Keratinocyte (primary cell): ENCODE measurements around the gene KDM4F. TPM values are rescaled to one million over a fixed set of nuclear protein-coding genes. Genes with fewer than 3 reads are reported as not detected.
A peak's percentile ranks its signal among the peaks of the same experiment; 100 is the strongest.

Experiments used
- DNase-seq: peaks from one replicate; pipeline ENCODE4 v3.0.0-alpha.2; 2011; ENCODE audit warnings: low read depth, missing footprints, low spot score
- FAIRE-seq: peaks from 2 replicates; lab custom pipeline; 2011; peaks lifted over from hg19 to GRCh38; lab: Jason Lieb, UNC
- H2AFZ ChIP-seq: 2 replicates; pipeline ENCODE4 v1.6.0; 2012; ENCODE audit warnings: low read length, control low read depth, inconsistent platforms; ENCODE audit not compliant: control insufficient read depth
- H3K27ac ChIP-seq: 2 replicates; pipeline ENCODE4 v1.5.1; 2011; ENCODE audit warnings: low read length; ENCODE audit not compliant: control insufficient read depth, insufficient read depth
- H3K27me3 ChIP-seq: 3 replicates; pipeline ENCODE4 v1.6.0; 2011; ENCODE audit warnings: low read length; ENCODE audit not compliant: control insufficient read depth, insufficient read depth; ENCODE audit errors: extremely low read depth
- H3K36me3 ChIP-seq, 2 experiments: 2 replicates in 1 of 2; 3 replicates in 1 of 2; pipeline ENCODE4 v1.5.1; 2011; ENCODE audit warnings: low read length in 2 of 2, mild to moderate bottlenecking in 1 of 2; ENCODE audit not compliant: control insufficient read depth in 2 of 2, insufficient read depth in 2 of 2; ENCODE audit errors: extremely low read depth in 1 of 2
- H3K4me1 ChIP-seq: 3 replicates; pipeline ENCODE4 v1.5.1; 2011; ENCODE audit warnings: low read length; ENCODE audit not compliant: control insufficient read depth, insufficient read depth; ENCODE audit errors: extremely low read depth
- H3K4me2 ChIP-seq: 3 replicates; pipeline ENCODE4 v1.6.0; 2011; ENCODE audit warnings: low read depth, low read length; ENCODE audit not compliant: control insufficient read depth, insufficient read depth; ENCODE audit errors: extremely low read depth
- H3K4me3 ChIP-seq, 3 experiments: fragments of 200-600 bp in 1 of 3; sonication (generic) in 1 of 3; 2 replicates in 2 of 3; 3 replicates in 1 of 3; pipeline ENCODE4 v1.5.1; 2011 to 2016; ENCODE audit warnings: low read length in 3 of 3, mild to moderate bottlenecking in 3 of 3, control low read depth in 2 of 3, inconsistent platforms in 1 of 3, low read depth in 1 of 3, mixed read lengths in 1 of 3, mixed run types in 1 of 3, moderate library complexity in 1 of 3; ENCODE audit not compliant: control insufficient read depth in 2 of 3, insufficient read depth in 2 of 3; ENCODE audit errors: extremely low read depth in 1 of 3
- H3K79me2 ChIP-seq: 2 replicates; pipeline ENCODE4 v1.6.0; 2012; ENCODE audit warnings: low read length; ENCODE audit not compliant: control insufficient read depth, insufficient read depth
- H3K9ac ChIP-seq: 3 replicates; pipeline ENCODE4 v1.6.0; 2011; ENCODE audit warnings: low read length; ENCODE audit not compliant: control insufficient read depth, insufficient read depth; ENCODE audit errors: extremely low read depth
- H3K9me1 ChIP-seq: 3 replicates; pipeline ENCODE4 v1.6.0; 2011; ENCODE audit warnings: low read length; ENCODE audit not compliant: control insufficient read depth, insufficient read depth; ENCODE audit errors: extremely low read depth
- H3K9me3 ChIP-seq: 2 replicates; pipeline ENCODE4 v1.5.1; 2012; ENCODE audit warnings: low read depth, low read length; ENCODE audit not compliant: control insufficient read depth
- H4K20me1 ChIP-seq: 3 replicates; pipeline ENCODE4 v1.6.0; 2011; ENCODE audit warnings: low read length; ENCODE audit not compliant: control insufficient read depth, insufficient read depth; ENCODE audit errors: extremely low read depth
- CTCF ChIP-seq, 3 experiments: IDR thresholded peaks in 1 of 3; conservative IDR thresholded peaks in 1 of 3; optimal IDR thresholded peaks in 1 of 3; 2 replicates in 2 of 3; 3 replicates in 1 of 3; pipeline versions ENCODE3 to v1.5.1; 2011; ENCODE audit warnings: low read length in 3 of 3, mild to moderate bottlenecking in 3 of 3, moderate library complexity in 2 of 3, control low read depth in 1 of 3, inconsistent platforms in 1 of 3; ENCODE audit not compliant: insufficient read depth in 2 of 3; ENCODE audit errors: extremely low read depth in 1 of 3
- EZH2 ChIP-seq: IDR thresholded peaks from one replicate; pipeline ENCODE4 v1.6.1; 2012; ENCODE audit warnings: inconsistent platforms, mild to moderate bottlenecking, low read length, moderate library complexity
- dilution Hi-C: fragments of 300-500 bp; cut with MboI; formaldehyde crosslinking; loops from one replicate; pipeline ENCODE4 v1.7.0; 2020; ENCODE audit warnings: low sequenced_read_pairs; ENCODE audit not compliant: extremely low pct_ligation_motif_present
- polyA plus RNA-seq, 5 experiments: library from polyadenylated mRNA; depleted of rRNA in 3 of 5; stranded (reverse) in 3 of 5; stranded (forward) in 1 of 5; unstranded in 1 of 5; fragments of >200 nt; gene quantifications; 1 replicate in 1 of 5; 2 replicates in 3 of 5; 3 replicates in 1 of 5; pipeline versions ENCODE4 v1.2.1 to v1.2.3, GENCODE V29; 2011 to 2012; ENCODE audit warnings: missing spikeins in 2 of 5, low read depth in 1 of 5, low replicate concordance in 1 of 5

KDM4F gene
- polyA plus RNA-seq, 1 donor (not counting 4 experiments of a cell fraction or from before 2014, with no cell fraction given), result not detected

- Histone ChIP-seq H4K20me1 (no peaks in the 10 kb centered on the region), H3K36me3 (no peaks in the 10 kb centered on the region), H2AFZ (no peak overlapping the region), H3K9me1 (no peaks in the 10 kb centered on the region), H3K9me3 (no peaks in the 10 kb centered on the region), H3K4me1 (peaks cover 27% of the 10 kb centered on the region), H3K27me3 (no peaks in the 10 kb centered on the region), H3K4me2 (peak overlapping the region; percentile 85), H3K9ac (peak overlapping the region; percentile 93), H3K79me2 (peaks cover 31% of the 10 kb centered on the region), H3K4me3 (peak overlapping the region; percentile 69 to 100 (median 99)), H3K27ac (peak overlapping the region; percentile 90)
- FAIRE-seq (peak; percentile 69), DNase-seq (no peak)
- TF ChIP-seq CTCF (optimal IDR thresholded peaks at IDR 0.05 in 1 of 3, IDR thresholded peaks at IDR 0.05 in 1 of 3, conservative IDR thresholded peaks at IDR 0.05 in 1 of 3; ENCODE audit: extremely low read depth in 1 of 3, insufficient read depth in 2 of 3, low read length in 3 of 3), result no peak
- no peak for TF ChIP-seq EZH2
- dilution Hi-C loops, result no loop called here
Measured at GRCh38 chr11:95068549-95068948, 19.3 kb downstream of the KDM4F start.

- no peaks in the 10 kb centered on the region for H3K36me3 ChIP-seq
- peaks cover 34% of the 10 kb centered on the region for H3K4me1 ChIP-seq
- H4K20me1 ChIP-seq, result no peaks in the 10 kb centered on the region
- no peak overlapping the region for H3K4me2 ChIP-seq
- TF ChIP-seq CTCF (optimal IDR thresholded peaks at IDR 0.05 in 1 of 3, IDR thresholded peaks at IDR 0.05 in 1 of 3, conservative IDR thresholded peaks at IDR 0.05 in 1 of 3; ENCODE audit: extremely low read depth in 1 of 3, insufficient read depth in 2 of 3, low read length in 3 of 3) (no peak), EZH2 (no peak)
- no peaks in the 10 kb centered on the region for H3K9me3 ChIP-seq
- no peak overlapping the region for H3K27ac ChIP-seq
- H3K79me2 ChIP-seq, result peaks cover 31% of the 10 kb centered on the region
- dilution Hi-C loops, result no loop called here
- no peak overlapping the region for H2AFZ ChIP-seq
- no peak for DNase-seq
- no peak overlapping the region for H3K9ac ChIP-seq
- no peak overlapping the region for H3K4me3 ChIP-seq
- no peaks in the 10 kb centered on the region for H3K9me1 ChIP-seq
- no peak for FAIRE-seq
- no peaks in the 10 kb centered on the region for H3K27me3 ChIP-seq
Measured at GRCh38 chr11:95070471-95070870, 21.2 kb downstream of the KDM4F start.
